ENCODE measurements around the gene ARHGAP26. TPM values are rescaled to one million over a fixed set of nuclear protein-coding genes. Genes with fewer than 3 reads are reported as not detected.
A peak's percentile ranks its signal among the peaks of the same experiment; 100 is the strongest.

The ARHGAP26 gene
- total RNA-seq, 2 experiments from 2014 or later = 10.2 to 11.0 TPM

- Mint-ChIP-seq H3K36me3 (no peaks in the 10 kb centered on the region), H3K4me3 (no peak overlapping the region), H3K4me1 (peaks cover 33% of the 10 kb centered on the region), H3K27ac (no peak overlapping the region), H3K27me3 (no peaks in the 10 kb centered on the region), H3K9me3 (no peaks in the 10 kb centered on the region)
- no peak for DNase-seq
Observed at GRCh38 chr5:142849466-142849865, 79.3 kb downstream of the ARHGAP26 start.

GRCh38 chr5:142849880-142850279, 79.7 kb downstream of the ARHGAP26 start:
- Mint-ChIP-seq H3K4me1 (peaks cover 31% of the 10 kb centered on the region), H3K27me3 (no peaks in the 10 kb centered on the region), H3K27ac (no peak overlapping the region), H3K36me3 (no peaks in the 10 kb centered on the region), H3K4me3 (no peak overlapping the region), H3K9me3 (no peaks in the 10 kb centered on the region)
- DNase-seq = no peak

- H3K27ac Mint-ChIP-seq = no peak overlapping the region
Observed at GRCh38 chr5:142851731-142852130, 81.6 kb downstream of the ARHGAP26 start.

GRCh38 chr5:142852416-142853198, 82.4 kb downstream of the ARHGAP26 start:
- no peaks in the 10 kb centered on the region for H3K9me3 Mint-ChIP-seq
- no peak for DNase-seq
- peaks cover 14% of the 10 kb centered on the region for H3K4me1 Mint-ChIP-seq
- H3K36me3 Mint-ChIP-seq = no peaks in the 10 kb centered on the region
- H3K27me3 Mint-ChIP-seq = no peaks in the 10 kb centered on the region
- H3K4me3 Mint-ChIP-seq = no peak overlapping the region
- no peak overlapping the region for H3K27ac Mint-ChIP-seq

More at GRCh38 chr5:142851731-142852130, 81.6 kb downstream of the ARHGAP26 start:
- Mint-ChIP-seq H3K27me3 (no peaks in the 10 kb centered on the region), H3K36me3 (no peaks in the 10 kb centered on the region), H3K4me1 (peaks cover 15% of the 10 kb centered on the region), H3K4me3 (no peak overlapping the region), H3K9me3 (no peaks in the 10 kb centered on the region)
- DNase-seq = no peak

- no peaks in the 10 kb centered on the region for H3K36me3 Mint-ChIP-seq
- peaks cover 14% of the 10 kb centered on the region for H3K4me1 Mint-ChIP-seq
- H3K9me3 Mint-ChIP-seq = no peaks in the 10 kb centered on the region
- DNase-seq = no peak
- no peak overlapping the region for H3K4me3 Mint-ChIP-seq
- H3K27ac Mint-ChIP-seq = no peak overlapping the region
- H3K27me3 Mint-ChIP-seq = no peaks in the 10 kb centered on the region
Observed at GRCh38 chr5:142853682-142854081, 83.5 kb downstream of the ARHGAP26 start.

GRCh38 chr5:142856269-142856782, 86.1 kb downstream of the ARHGAP26 start:
- DNase-seq = no peak
- Mint-ChIP-seq H3K9me3 (no peaks in the 10 kb centered on the region), H3K27me3 (no peaks in the 10 kb centered on the region), H3K4me3 (no peak overlapping the region), H3K36me3 (no peaks in the 10 kb centered on the region), H3K27ac (no peak overlapping the region), H3K4me1 (peaks cover 16% of the 10 kb centered on the region)

- H3K9me3 Mint-ChIP-seq = no peaks in the 10 kb centered on the region
- no peak for DNase-seq
- H3K27ac Mint-ChIP-seq = peak overlapping the region; percentile 18
- no peaks in the 10 kb centered on the region for H3K27me3 Mint-ChIP-seq
- H3K4me1 Mint-ChIP-seq = peaks cover 14% of the 10 kb centered on the region
- no peak overlapping the region for H3K4me3 Mint-ChIP-seq
- no peaks in the 10 kb centered on the region for H3K36me3 Mint-ChIP-seq
Observed at GRCh38 chr5:142857405-142857804, 87.2 kb downstream of the ARHGAP26 start.

GRCh38 chr5:142859037-142859436, 88.9 kb downstream of the ARHGAP26 start:
- Mint-ChIP-seq H3K9me3 (no peaks in the 10 kb centered on the region), H3K27ac (no peak overlapping the region), H3K27me3 (no peaks in the 10 kb centered on the region), H3K4me3 (no peak overlapping the region), H3K4me1 (peaks cover 20% of the 10 kb centered on the region), H3K36me3 (no peaks in the 10 kb centered on the region)
- DNase-seq = no peak

GRCh38 chr5:142860270-142860669, 90.1 kb downstream of the ARHGAP26 start:
- H3K36me3 Mint-ChIP-seq = no peaks in the 10 kb centered on the region
- no peak overlapping the region for H3K4me3 Mint-ChIP-seq
- no peaks in the 10 kb centered on the region for H3K27me3 Mint-ChIP-seq
- H3K9me3 Mint-ChIP-seq = no peaks in the 10 kb centered on the region
- H3K4me1 Mint-ChIP-seq = peaks cover 31% of the 10 kb centered on the region
- H3K27ac Mint-ChIP-seq = no peak overlapping the region
- DNase-seq = no peak

- Mint-ChIP-seq H3K27ac (no peak overlapping the region), H3K36me3 (no peaks in the 10 kb centered on the region), H3K4me1 (peaks cover 30% of the 10 kb centered on the region), H3K27me3 (no peaks in the 10 kb centered on the region), H3K4me3 (no peak overlapping the region), H3K9me3 (no peaks in the 10 kb centered on the region)
- DNase-seq = no peak
Observed at GRCh38 chr5:142861011-142861410, 90.8 kb downstream of the ARHGAP26 start.

- Mint-ChIP-seq H3K4me1 (peaks cover 35% of the 10 kb centered on the region), H3K27ac (no peak overlapping the region), H3K9me3 (no peaks in the 10 kb centered on the region), H3K4me3 (no peak overlapping the region), H3K27me3 (no peaks in the 10 kb centered on the region), H3K36me3 (no peaks in the 10 kb centered on the region)
- DNase-seq = no peak
Observed at GRCh38 chr5:142862594-142862993, 92.4 kb downstream of the ARHGAP26 start.

GRCh38 chr5:142863856-142864255, 93.7 kb downstream of the ARHGAP26 start:
- Mint-ChIP-seq H3K36me3 (no peaks in the 10 kb centered on the region), H3K9me3 (no peaks in the 10 kb centered on the region), H3K4me3 (no peak overlapping the region), H3K4me1 (peaks cover 33% of the 10 kb centered on the region), H3K27me3 (no peaks in the 10 kb centered on the region), H3K27ac (peak overlapping the region; percentile 75)
- no peak for DNase-seq

- DNase-seq = no peak
- no peaks in the 10 kb centered on the region for H3K9me3 Mint-ChIP-seq
- peaks cover 33% of the 10 kb centered on the region for H3K4me1 Mint-ChIP-seq
- H3K36me3 Mint-ChIP-seq = no peaks in the 10 kb centered on the region
- no peaks in the 10 kb centered on the region for H3K27me3 Mint-ChIP-seq
- H3K4me3 Mint-ChIP-seq = peak overlapping the region; percentile 19
- peak overlapping the region; percentile 75 for H3K27ac Mint-ChIP-seq
Observed at GRCh38 chr5:142864290-142865260, 94.4 kb downstream of the ARHGAP26 start.

GRCh38 chr5:142865631-142866030, 95.5 kb downstream of the ARHGAP26 start:
- H3K4me1 Mint-ChIP-seq = peaks cover 35% of the 10 kb centered on the region
- no peaks in the 10 kb centered on the region for H3K36me3 Mint-ChIP-seq
- H3K27ac Mint-ChIP-seq = no peak overlapping the region

More at GRCh38 chr5:142865631-142866030, 95.5 kb downstream of the ARHGAP26 start:
- Mint-ChIP-seq H3K9me3 (no peaks in the 10 kb centered on the region), H3K4me3 (no peak overlapping the region), H3K27me3 (no peaks in the 10 kb centered on the region)
- DNase-seq = no peak
